NB4 (cell line): Measurements from ENCODE around the gene ARVCF.
A peak's percentile ranks its signal among the peaks of the same experiment; 100 is the strongest.

Experiments
- CTCF ChIP-seq: IDR thresholded peaks from one replicate; pipeline ENCODE4 v1.5.1; 2012; ENCODE audit warnings: low read depth, low read length
- MAX ChIP-seq: IDR thresholded peaks from 2 replicates; pipeline ENCODE4 v1.6.1; 2011; ENCODE audit warnings: low read depth, low read length
- POLR2A ChIP-seq: IDR thresholded peaks from 2 replicates; pipeline ENCODE4 v1.6.1; 2011; ENCODE audit warnings: mild to moderate bottlenecking; ENCODE audit not compliant: insufficient read length; ENCODE audit errors: extremely low read depth

DNA sequence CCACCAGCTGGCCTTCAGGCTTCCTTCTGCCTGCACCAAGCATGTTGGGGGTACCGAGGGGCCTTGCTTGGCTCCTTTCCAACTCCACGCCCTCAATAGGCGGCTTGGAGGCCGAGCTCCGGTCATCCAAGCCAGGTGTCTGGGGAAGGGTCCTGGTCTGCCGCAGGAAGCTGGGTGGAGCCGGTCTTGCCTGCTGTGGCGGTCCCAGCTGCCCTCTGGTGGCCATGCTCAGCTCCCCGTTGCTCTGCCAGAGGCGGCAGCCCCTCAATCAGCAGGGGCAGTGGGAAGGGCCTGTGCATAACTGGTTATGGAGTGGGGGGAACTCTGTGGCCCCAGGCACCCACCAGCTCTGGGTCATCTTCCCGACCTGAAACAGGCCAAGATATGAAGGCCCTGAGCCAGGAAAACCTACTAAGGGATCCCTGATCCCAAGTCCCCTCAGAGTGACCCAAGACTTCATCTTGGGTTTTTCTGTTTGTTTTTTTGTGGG lies 3.2 kb downstream of the ARVCF start:
- TF ChIP-seq MAX, result no peak
- TF ChIP-seq CTCF, result peak; percentile 53
- no peak for TF ChIP-seq POLR2A
